Fibroblast of the aortic adventitia (primary cell): ENCODE measurements around the gene TNFAIP8L1. TPM values are rescaled to one million over a fixed set of nuclear protein-coding genes. Genes with fewer than 3 reads are reported as not detected.

Source experiments
- DNase-seq: peaks from one replicate; pipeline ENCODE4 v3.0.0-alpha.2; 2010; ENCODE audit warnings: low read depth
- H3K4me3 ChIP-seq: 2 replicates; pipeline ENCODE4 v1.5.1; 2011; ENCODE audit warnings: low read depth, mild to moderate bottlenecking, control low read depth, low read length, moderate library complexity
- total RNA-seq: library from RNA; depleted of rRNA; stranded (reverse); fragments of >200 nt; gene quantifications from 2 replicates; pipeline ENCODE4 v1.2.3, GENCODE V29; 2012; ENCODE audit warnings: low replicate concordance
- TF ChIP-seq, protein P1 (sequence below): IDR thresholded peaks from 2 replicates; pipeline ENCODE4 v1.5.1; 2011; ENCODE audit warnings: mild to moderate bottlenecking, low read length, control low read depth, inconsistent platforms; ENCODE audit not compliant: insufficient read depth

Gene TNFAIP8L1
- total RNA-seq, 1 donor: 2.3 TPM

DNA sequence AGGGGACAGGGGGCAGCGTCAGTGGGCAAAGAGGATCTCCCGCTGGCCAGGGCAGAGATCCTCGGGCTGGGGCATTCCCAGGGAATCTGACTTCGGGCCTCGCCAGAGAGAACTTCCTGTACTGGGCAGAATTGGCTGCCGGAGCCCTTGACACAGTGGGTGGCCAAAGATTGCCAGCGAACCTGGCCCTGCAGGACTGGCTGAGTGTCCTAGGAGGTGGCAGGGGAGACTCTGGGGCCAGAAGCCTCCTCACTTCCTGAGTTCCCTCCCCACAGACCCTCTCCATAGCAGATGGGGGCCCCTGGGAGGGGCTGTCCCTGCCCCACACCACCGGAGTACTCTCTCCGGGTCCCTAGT, 65.0 kb downstream of the TNFAIP8L1 start:
- no peak for DNase-seq
- TF ChIP-seq, protein P1, sequence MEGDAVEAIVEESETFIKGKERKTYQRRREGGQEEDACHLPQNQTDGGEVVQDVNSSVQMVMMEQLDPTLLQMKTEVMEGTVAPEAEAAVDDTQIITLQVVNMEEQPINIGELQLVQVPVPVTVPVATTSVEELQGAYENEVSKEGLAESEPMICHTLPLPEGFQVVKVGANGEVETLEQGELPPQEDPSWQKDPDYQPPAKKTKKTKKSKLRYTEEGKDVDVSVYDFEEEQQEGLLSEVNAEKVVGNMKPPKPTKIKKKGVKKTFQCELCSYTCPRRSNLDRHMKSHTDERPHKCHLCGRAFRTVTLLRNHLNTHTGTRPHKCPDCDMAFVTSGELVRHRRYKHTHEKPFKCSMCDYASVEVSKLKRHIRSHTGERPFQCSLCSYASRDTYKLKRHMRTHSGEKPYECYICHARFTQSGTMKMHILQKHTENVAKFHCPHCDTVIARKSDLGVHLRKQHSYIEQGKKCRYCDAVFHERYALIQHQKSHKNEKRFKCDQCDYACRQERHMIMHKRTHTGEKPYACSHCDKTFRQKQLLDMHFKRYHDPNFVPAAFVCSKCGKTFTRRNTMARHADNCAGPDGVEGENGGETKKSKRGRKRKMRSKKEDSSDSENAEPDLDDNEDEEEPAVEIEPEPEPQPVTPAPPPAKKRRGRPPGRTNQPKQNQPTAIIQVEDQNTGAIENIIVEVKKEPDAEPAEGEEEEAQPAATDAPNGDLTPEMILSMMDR: no peak
- H3K4me3 ChIP-seq: no peak overlapping the region

Other genes starting within 250 kb of the TNFAIP8L1 start
- 49.1 and 97.2 TPM in 2 replicates for gene SH3GL1, start 239.0 kb upstream of the TNFAIP8L1 start, total RNA-seq
- gene CHAF1A, start 236.9 kb upstream of the TNFAIP8L1 start, total RNA-seq: 8.6 and 25.8 TPM in 2 replicates
- gene UBXN6, start 181.7 kb upstream of the TNFAIP8L1 start, total RNA-seq: 87.9 and 126 TPM in 2 replicates
- gene HDGFL2, start 167.2 kb upstream of the TNFAIP8L1 start, total RNA-seq: 41.0 and 69.4 TPM in 2 replicates
- 0.90 and 6.6 TPM in 2 replicates for gene PLIN4, start 121.0 kb upstream of the TNFAIP8L1 start, total RNA-seq
- 0.16 TPM in 1 of 2 replicates, not detected in the other for gene PLIN5, start 104.3 kb upstream of the TNFAIP8L1 start, total RNA-seq
- not detected in 2 replicates for gene LRG1, start 99.5 kb upstream of the TNFAIP8L1 start, total RNA-seq
- 0.72 and 1.7 TPM in 2 replicates for gene SEMA6B, start 79.8 kb upstream of the TNFAIP8L1 start, total RNA-seq
- gene MYDGF, start 30.8 kb downstream of the TNFAIP8L1 start, total RNA-seq: 61.2 and 112 TPM in 2 replicates
- gene DPP9, start 84.3 kb downstream of the TNFAIP8L1 start, total RNA-seq: 53.1 and 70.9 TPM in 2 replicates
- gene FEM1A, start 152.2 kb downstream of the TNFAIP8L1 start, total RNA-seq: 5.8 and 8.8 TPM in 2 replicates
- gene TICAM1, start 192.2 kb downstream of the TNFAIP8L1 start, total RNA-seq: 0.65 and 3.2 TPM in 2 replicates
- 88.1 and 227 TPM in 2 replicates for gene PLIN3, start 228.2 kb downstream of the TNFAIP8L1 start, total RNA-seq